HG03571 (cell line): ENCODE measurements around the gene NAXE.
"Not testable (repeated sequence)": the region's sequence is repeated elsewhere in the genome, so short reads cannot be mapped to it uniquely, and the experiment has no call there.

Source experiments
- ATAC-seq: cut with Tn5 transposase; IDR thresholded peaks from one replicate; pipeline ENCODE4 v1.9.1; 2021; ENCODE audit not compliant: unreplicated experiment

NAXE gene

GRCh38 chr1:156622581-156623297 is 31.2 kb downstream of the NAXE start:
- no peak for ATAC-seq

- no peak for ATAC-seq
Observed at GRCh38 chr1:156623946-156624813, 32.6 kb downstream of the NAXE start.

- no peak for ATAC-seq
Observed at GRCh38 chr1:156624814-156625435, 33.3 kb downstream of the NAXE start.

GRCh38 chr1:156625436-156626078 is 34.0 kb downstream of the NAXE start:
- no peak for ATAC-seq

DNA sequence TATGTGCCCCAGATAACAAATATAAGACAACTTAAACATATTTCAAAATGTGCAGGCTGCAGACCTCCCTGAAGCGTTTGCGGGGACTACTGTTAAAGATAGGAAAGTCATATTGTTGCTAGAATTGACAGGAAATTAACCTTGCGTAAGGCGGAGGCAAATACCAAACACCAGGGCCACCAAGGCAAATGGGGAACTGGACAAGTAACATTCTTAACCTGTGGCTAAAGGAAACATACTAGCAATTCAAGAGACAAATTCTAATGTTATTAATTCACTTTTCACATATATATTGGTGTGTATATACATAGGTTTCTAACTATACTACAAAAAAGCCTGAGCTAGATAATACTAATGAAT is 34.5 kb downstream of the NAXE start:
- no peak for ATAC-seq

- ATAC-seq: no peak
Observed at GRCh38 chr1:156627313-156627880, 35.8 kb downstream of the NAXE start.

DNA sequence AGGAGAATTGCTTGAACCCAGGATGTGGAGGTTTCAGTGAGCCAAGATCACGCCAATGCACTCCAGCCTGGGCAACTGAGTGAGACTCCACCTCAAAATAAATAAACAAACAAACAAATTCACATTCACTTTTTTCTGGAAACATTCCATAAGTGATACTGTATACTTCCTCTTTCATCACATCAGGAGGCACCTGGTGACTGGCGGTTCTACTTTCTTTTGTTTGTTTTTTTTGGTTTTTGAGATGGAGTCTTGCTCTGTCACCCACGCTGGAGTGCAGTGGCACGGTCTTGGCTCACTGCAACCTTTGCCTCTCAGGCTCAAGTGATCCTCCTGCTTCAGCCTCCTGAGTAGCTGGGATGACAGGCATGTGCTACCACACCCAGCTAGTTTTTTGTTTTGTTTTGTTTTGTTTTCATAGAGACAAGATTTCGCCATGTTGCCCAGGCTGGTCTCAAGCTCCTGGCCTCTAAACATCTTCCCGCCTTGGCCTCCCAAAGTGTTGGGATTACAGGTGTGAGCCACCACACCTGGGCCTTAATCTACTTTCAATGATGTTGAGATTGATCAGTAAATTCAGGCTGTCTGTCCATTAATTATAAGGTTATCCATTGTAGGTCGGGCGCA is 38.4 kb downstream of the NAXE start:
- ATAC-seq: no peak

GRCh38 chr1:156631152-156631551 is 39.6 kb downstream of the NAXE start:
- not testable (repeated sequence) for ATAC-seq

DNA sequence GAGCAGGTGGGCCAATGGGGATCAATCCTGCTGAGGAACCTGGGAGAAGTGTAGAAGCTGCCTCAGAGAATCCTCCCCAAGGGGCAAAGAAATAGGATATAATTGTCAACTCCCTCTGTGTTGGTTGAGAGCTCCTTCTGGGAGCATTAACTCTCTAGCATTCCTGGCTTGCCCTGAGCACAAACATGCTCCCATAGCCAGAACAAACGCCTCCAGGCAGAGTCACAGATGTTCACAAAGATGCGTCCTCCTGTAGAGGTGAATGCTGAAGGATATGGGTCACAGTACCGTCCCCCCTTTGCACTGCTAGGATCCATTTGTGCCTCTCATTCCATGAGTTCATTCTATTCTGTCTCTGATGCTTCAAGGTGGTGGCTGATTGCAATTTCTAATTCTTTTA is 40.8 kb downstream of the NAXE start:
- ATAC-seq: no peak

DNA sequence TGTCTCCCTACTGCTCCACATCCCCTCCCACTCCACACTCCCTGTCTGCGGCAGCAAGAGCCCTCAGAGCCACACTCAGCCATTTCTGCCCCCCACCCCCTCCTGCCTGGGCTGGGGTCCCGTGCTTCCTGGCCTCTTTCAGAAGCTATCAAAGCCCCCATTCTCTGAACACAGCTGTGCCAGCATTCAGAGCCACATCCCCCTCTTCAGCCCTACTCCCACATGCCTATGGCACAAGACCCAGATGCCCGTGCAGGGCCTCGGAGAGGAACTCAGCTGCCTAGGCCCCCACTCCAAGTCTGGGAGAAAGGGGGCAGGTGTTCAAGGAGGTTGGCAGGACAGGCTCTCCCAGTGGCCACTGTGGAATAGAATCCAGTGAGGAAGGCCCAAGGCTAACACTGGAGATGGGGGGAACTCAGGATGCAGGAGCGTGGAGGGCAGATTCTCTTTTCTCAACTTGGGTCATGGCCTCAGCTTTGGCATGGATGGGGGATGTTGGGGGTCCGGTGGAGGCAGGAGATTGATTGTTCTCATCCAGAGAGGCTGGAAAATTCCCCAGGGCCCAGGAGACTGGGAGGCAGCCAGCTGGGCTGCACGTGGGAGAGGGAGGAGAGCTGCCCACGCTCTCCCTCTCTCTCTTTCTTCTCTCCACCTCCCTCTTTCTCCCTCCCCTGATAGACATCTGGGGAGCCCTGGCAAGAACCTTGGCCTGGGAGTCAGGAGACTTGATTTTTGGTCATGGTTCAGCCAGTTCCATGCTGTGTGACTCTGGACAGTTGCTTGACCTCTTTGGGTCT is 46.8 kb downstream of the NAXE start:
- no peak for ATAC-seq

GRCh38 chr1:156639601-156640101 is 48.1 kb downstream of the NAXE start:
- ATAC-seq: no peak

- ATAC-seq: no peak
Observed at GRCh38 chr1:156640842-156641706, 49.5 kb downstream of the NAXE start.

DNA sequence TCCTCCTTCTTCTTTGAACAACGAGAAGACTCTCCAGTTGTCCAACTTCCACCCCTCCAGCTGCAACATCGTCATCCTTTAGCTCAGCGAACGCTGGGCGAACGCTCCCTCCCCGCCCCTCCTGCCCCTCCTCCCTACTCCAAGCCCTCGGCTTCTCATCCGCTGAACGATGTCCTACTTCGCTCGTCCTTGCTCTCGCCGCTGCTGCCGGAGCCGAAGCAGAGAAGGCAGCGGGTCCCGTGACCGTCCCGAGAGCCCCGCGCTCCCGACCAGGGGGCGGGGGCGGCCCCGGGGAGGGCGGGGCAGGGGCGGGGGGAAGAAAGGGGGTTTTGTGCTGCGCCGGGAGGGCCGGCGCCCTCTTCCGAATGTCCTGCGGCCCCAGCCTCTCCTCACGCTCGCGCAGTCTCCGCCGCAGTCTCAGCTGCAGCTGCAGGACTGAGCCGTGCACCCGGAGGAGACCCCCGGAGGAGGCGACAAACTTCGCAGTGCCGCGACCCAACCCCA is 50.2 kb downstream of the NAXE start, which contains the start of gene BCAN:
Gene BCAN, plus strand, starts transcription at position 357 of the 504 bp plus-strand sequence. CDS start 3,938 bp downstream, outside the sequence.
- no peak for ATAC-seq

DNA sequence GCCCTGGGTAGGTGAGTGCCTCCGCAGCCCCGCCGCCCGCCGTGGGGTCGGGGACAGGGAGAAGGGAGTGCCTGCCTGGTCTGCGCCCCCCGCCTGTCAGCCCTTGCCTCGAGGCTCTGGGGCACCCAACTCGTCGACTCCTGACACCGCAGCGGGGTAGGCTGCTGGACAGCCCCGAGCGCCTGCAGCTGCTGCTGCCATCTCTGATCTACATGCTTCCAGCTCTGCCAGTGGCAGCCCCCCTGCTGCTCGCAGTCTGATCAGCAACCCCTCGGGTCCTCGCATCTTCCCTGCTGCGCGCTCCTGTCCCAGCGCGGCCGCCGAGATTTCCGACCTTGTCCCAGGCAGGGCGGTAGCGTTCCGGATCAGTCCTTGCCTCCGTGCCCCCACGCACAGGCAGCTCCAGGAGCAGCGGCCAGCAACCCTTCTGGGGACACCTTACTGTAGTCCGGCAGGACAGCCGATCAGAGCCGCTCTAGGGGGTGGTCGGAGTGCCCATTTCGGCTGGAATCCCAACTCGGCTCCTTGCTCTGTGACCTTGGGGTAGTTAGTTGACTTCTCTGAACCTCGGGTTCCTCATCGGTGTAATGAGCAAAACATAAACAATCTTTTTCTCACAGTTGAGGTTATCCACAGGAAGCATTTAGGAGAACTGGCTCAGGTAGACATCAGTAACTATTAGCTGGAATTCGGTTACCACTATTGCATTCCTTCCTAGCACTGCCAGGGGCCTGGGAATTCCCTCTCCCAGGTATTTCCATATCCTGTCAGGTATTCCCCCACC is 50.9 kb downstream of the NAXE start:
- ATAC-seq: no peak

GRCh38 chr1:156643049-156643777 is 51.6 kb downstream of the NAXE start:
- no peak for ATAC-seq

DNA sequence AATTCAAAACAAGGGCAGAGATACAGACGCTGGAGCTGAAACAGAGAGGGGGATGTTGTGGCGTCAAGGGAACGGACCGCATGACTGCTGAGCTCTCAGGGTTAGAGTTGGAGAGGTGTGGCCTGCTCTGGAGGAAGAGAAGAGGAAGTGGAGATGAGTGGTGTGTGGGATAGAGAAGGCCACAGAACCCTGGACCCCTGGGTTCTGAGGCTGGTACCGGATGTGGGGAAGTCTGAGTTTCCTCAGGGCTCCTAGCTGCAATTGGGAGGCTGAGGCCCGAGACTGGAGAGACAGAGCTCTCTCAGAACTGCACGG is 52.2 kb downstream of the NAXE start:
- ATAC-seq: no peak
